ENCODE results near the gene LILRA5. TPM values are rescaled to one million over a fixed set of nuclear protein-coding genes. Genes with fewer than 3 reads are reported as not detected.

The LILRA5 gene
- total and polyA plus RNA-seq, 2 of the 8 experiments (the other 6 are each of a cell fraction or from before 2014, with no cell fraction given) = not detected

DNA sequence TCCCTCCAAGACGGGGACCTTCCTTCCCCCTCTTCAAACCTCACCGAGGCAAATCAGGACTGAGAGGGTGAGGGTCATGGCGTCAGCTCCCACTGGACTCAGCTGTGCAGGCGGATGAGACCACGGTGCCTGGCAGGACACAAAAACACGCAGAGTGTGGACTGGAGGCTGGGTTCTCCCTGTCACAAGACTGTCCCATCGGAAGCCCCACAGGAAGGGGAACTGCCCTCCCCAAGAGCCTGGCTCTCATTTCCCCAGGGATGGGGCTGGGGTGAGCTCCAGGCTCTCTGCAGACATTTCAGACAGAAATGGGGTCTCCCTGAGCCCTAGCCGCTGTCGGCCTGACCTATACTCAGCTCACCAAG, 55.9 kb downstream of the LILRA5 start, which contains the start of gene LILRB5 (continued):
- TF ChIP-seq KDM1A (IDR thresholded peaks at IDR 0.05; ENCODE audit: borderline replicate concordance, low read length) (no peak), TCF12 (IDR thresholded peaks at IDR 0.05; ENCODE audit: low read depth, low read length) (no peak), SUZ12 (IDR thresholded peaks at IDR 0.05; ENCODE audit: low read length) (no peak), SRF (IDR thresholded peaks at IDR 0.05; ENCODE audit: low read depth, low read length) (no peak)
- TF ChIP-seq, protein P1, sequence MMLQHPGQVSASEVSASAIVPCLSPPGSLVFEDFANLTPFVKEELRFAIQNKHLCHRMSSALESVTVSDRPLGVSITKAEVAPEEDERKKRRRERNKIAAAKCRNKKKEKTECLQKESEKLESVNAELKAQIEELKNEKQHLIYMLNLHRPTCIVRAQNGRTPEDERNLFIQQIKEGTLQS (IDR thresholded peaks at IDR 0.05; ENCODE audit: insufficient read depth, low read depth, low read length) = no peak
- TF ChIP-seq, protein P2, sequence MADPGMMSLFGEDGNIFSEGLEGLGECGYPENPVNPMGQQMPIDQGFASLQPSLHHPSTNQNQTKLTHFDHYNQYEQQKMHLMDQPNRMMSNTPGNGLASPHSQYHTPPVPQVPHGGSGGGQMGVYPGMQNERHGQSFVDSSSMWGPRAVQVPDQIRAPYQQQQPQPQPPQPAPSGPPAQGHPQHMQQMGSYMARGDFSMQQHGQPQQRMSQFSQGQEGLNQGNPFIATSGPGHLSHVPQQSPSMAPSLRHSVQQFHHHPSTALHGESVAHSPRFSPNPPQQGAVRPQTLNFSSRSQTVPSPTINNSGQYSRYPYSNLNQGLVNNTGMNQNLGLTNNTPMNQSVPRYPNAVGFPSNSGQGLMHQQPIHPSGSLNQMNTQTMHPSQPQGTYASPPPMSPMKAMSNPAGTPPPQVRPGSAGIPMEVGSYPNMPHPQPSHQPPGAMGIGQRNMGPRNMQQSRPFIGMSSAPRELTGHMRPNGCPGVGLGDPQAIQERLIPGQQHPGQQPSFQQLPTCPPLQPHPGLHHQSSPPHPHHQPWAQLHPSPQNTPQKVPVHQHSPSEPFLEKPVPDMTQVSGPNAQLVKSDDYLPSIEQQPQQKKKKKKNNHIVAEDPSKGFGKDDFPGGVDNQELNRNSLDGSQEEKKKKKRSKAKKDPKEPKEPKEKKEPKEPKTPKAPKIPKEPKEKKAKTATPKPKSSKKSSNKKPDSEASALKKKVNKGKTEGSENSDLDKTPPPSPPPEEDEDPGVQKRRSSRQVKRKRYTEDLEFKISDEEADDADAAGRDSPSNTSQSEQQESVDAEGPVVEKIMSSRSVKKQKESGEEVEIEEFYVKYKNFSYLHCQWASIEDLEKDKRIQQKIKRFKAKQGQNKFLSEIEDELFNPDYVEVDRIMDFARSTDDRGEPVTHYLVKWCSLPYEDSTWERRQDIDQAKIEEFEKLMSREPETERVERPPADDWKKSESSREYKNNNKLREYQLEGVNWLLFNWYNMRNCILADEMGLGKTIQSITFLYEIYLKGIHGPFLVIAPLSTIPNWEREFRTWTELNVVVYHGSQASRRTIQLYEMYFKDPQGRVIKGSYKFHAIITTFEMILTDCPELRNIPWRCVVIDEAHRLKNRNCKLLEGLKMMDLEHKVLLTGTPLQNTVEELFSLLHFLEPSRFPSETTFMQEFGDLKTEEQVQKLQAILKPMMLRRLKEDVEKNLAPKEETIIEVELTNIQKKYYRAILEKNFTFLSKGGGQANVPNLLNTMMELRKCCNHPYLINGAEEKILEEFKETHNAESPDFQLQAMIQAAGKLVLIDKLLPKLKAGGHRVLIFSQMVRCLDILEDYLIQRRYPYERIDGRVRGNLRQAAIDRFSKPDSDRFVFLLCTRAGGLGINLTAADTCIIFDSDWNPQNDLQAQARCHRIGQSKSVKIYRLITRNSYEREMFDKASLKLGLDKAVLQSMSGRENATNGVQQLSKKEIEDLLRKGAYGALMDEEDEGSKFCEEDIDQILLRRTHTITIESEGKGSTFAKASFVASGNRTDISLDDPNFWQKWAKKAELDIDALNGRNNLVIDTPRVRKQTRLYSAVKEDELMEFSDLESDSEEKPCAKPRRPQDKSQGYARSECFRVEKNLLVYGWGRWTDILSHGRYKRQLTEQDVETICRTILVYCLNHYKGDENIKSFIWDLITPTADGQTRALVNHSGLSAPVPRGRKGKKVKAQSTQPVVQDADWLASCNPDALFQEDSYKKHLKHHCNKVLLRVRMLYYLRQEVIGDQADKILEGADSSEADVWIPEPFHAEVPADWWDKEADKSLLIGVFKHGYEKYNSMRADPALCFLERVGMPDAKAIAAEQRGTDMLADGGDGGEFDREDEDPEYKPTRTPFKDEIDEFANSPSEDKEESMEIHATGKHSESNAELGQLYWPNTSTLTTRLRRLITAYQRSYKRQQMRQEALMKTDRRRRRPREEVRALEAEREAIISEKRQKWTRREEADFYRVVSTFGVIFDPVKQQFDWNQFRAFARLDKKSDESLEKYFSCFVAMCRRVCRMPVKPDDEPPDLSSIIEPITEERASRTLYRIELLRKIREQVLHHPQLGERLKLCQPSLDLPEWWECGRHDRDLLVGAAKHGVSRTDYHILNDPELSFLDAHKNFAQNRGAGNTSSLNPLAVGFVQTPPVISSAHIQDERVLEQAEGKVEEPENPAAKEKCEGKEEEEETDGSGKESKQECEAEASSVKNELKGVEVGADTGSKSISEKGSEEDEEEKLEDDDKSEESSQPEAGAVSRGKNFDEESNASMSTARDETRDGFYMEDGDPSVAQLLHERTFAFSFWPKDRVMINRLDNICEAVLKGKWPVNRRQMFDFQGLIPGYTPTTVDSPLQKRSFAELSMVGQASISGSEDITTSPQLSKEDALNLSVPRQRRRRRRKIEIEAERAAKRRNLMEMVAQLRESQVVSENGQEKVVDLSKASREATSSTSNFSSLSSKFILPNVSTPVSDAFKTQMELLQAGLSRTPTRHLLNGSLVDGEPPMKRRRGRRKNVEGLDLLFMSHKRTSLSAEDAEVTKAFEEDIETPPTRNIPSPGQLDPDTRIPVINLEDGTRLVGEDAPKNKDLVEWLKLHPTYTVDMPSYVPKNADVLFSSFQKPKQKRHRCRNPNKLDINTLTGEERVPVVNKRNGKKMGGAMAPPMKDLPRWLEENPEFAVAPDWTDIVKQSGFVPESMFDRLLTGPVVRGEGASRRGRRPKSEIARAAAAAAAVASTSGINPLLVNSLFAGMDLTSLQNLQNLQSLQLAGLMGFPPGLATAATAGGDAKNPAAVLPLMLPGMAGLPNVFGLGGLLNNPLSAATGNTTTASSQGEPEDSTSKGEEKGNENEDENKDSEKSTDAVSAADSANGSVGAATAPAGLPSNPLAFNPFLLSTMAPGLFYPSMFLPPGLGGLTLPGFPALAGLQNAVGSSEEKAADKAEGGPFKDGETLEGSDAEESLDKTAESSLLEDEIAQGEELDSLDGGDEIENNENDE (IDR thresholded peaks at IDR 0.05; ENCODE audit: insufficient replicate concordance, low read length) = no peak

All from H1 (cell line).